LNCAP (cell line): Measurements from ENCODE around the gene ELOA2.

Experiments
- TF ChIP-seq, protein P1 (sequence below): fragments of 450-650 bp; IDR thresholded peaks from 2 replicates; pipeline ENCODE4 v1.5.1; 2017; ENCODE audit warnings: mild to moderate bottlenecking

The ELOA2 gene

DNA sequence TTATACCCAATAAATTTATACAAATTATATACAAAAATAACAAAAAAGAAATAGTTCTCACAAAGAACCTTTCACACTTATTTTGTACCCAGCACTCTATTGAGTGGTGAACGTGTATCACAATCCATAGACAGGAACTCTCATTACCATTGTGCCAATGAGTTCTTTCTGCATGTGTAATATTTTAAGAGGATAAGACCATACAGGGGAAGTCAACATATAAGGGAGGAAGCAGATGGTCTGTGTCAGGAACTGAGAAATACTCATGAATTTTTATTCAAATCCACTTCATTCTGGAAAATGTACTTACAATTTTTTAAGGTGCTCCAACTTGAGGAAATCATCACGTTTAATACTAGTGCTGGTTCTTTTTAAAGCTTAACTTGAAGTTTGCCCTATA is 27.1 kb upstream of the ELOA2 start:
- TF ChIP-seq, protein P1, sequence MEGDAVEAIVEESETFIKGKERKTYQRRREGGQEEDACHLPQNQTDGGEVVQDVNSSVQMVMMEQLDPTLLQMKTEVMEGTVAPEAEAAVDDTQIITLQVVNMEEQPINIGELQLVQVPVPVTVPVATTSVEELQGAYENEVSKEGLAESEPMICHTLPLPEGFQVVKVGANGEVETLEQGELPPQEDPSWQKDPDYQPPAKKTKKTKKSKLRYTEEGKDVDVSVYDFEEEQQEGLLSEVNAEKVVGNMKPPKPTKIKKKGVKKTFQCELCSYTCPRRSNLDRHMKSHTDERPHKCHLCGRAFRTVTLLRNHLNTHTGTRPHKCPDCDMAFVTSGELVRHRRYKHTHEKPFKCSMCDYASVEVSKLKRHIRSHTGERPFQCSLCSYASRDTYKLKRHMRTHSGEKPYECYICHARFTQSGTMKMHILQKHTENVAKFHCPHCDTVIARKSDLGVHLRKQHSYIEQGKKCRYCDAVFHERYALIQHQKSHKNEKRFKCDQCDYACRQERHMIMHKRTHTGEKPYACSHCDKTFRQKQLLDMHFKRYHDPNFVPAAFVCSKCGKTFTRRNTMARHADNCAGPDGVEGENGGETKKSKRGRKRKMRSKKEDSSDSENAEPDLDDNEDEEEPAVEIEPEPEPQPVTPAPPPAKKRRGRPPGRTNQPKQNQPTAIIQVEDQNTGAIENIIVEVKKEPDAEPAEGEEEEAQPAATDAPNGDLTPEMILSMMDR, result no peak

DNA sequence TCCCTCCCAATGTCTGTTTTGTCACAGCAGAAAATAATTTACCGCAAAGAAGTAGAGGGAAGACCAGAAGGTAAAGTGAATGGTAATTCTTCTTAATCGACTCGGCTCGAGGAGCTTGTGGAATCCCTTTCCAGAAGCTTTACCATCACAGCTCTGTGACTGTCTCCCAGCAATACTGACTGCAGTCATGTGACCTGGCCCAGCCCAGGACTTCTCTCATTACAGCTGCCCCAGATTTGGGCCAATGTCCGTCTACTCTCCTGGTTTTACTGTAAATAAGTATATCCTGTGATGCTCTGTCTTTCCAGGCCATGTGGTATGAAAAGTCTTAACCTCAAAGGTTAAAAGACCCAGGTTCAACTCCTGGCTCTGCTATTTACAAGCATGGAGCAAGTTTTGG is 18.9 kb upstream of the ELOA2 start:
- TF ChIP-seq, protein P1, result no peak

DNA sequence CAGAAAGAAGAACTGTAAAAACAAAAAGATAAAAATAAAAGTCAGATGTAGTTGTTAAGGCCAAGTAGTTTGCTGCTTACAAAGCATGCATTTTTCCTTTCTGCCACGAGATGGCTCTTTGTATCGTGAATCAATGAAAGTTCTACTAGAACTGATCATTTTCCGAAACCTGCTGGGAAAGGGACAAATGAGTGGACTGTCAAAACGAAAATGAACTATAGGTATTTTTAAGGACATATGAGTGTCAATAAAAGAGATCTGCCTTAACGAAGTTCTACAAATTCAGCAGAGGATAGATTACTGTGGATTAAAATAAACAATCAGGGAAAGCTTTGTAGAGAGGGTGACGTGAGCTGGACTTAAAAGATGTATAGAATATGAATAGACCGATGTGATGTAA is 15.0 kb upstream of the ELOA2 start:
- TF ChIP-seq, protein P1, result peak; percentile 83

DNA sequence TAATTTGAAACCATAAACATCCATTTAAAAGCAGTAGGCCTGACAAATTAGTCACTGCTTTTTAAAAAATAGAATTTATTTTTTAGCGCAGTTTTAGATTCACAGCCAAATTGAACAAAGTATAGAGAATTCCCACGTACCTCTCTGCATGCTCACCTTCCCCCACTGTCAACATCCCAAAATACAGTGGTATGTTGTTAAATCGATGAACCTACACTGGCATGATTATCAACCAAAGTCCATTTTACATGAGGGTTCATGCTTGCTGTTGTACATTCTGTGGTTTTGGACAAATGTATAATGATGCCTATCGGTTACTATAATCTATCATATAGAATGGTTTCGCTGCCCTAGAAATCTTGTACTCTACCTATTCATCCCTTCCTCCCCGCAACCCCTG is 5.6 kb upstream of the ELOA2 start:
- TF ChIP-seq, protein P1, result no peak

DNA sequence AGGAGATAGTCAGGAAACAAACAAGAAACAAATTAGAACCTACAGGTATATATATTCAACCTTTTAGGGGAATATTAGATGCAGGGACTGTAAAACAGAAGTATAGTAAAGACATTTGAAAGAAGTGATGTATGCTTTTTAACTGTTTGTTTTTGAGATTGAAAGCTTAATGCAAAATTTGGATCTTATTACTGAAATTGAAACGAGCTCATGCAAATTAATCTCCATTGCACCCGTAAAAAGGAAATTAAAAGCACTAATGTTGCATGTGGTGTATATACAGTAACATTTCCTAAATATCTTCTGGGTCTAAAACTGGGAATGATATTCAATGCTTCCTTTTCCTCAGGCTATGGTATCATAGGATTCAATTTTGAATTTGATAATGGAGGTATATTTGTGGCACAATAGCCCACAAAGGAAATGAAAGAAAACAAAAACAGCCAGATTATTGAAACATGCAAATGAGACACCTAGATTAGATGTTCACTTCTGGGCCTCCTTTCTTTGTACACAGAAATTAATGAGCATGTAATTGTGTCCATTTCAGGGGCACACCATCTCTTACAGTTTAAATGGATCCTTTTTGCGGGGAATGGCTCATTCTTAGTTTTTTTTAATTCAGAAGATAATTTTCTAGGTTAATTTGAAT is 1.6 kb upstream of the ELOA2 start:
- TF ChIP-seq, protein P1, result no peak

DNA sequence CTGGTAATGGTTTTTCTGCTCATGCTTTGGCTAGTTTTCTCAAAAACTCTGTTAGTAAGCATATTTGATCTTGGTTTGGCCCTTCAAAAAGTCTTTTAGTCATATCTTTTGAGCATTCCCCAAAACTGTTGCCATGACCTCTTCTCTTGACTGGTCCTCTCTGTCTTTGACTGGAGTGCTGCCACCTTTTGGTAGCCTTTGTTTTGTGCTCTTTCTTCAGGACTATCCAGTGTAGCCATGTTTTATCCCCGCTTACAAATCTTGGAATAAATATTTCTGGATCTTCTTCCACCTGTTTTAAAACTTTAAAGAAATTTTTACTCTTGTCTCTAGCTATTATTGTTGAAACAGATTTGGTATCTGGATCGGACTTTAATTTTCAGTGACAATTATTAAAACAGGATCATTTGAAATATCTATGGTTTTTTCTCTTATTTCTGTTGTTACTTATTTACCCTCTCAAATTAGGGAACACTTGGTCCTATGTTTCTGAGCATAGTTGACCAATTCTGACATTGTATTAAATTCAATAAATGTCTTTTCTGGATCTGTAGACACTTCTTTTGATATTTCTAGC is 965 bp upstream of the ELOA2 start:
- TF ChIP-seq, protein P1, result peak; percentile 76

DNA sequence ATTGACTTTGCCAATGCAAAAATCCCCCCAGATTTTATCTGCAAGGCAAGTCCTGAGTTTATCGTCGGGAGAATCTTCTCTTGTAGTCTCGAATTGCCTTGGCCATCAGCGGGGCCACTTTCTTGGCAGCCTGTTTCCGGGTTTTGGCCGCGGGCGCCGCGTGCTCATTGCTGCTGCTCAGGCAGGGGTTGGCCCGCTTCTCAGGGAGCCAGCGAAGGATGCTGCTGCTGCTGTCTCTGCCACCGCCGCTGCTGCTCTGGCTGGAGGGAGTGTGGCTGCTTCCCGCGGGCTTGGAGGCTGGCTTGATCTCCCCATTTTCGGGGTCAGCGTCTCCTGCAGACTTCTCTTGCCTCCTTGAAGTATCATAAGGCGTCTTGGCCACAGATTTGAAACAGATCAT is 2.5 kb downstream of the ELOA2 start:
- TF ChIP-seq, protein P1, result no peak
